GM10248 (cell line): ENCODE results near the gene TMEM202.
"Not testable (repeated sequence)": the region's sequence is repeated elsewhere in the genome, so short reads cannot be mapped to it uniquely, and the experiment has no call there.

Experiments used
- CTCF ChIA-PET: fragments of 300-600 bp; sonication (Branson Sonifier 250); formaldehyde crosslinking; extraction: SDS; loops from one replicate; lab custom pipeline; 2021; ENCODE audit warnings: antibody characterized with exemption; lab: Yijun Ruan, JAX
- POLR2A ChIA-PET: fragments of 350-650 bp; sonication (Branson Sonifier 250); formaldehyde crosslinking; extraction: SDS; loops from one replicate; lab custom pipeline; 2020; ENCODE audit warnings: antibody characterized with exemption; lab: Yijun Ruan, JAX
- DNase-seq: peaks from one replicate; pipeline ENCODE4 v3.0.0; 2012; ENCODE audit errors: extremely low spot score
- TF ChIP-seq, protein P1 (sequence below): IDR thresholded peaks from 2 replicates; pipeline ENCODE4 v1.5.1; 2012; ENCODE audit warnings: mild to moderate bottlenecking, low read depth; ENCODE audit errors: extremely low read depth, missing control alignments, control extremely low read depth

TMEM202 gene

DNA sequence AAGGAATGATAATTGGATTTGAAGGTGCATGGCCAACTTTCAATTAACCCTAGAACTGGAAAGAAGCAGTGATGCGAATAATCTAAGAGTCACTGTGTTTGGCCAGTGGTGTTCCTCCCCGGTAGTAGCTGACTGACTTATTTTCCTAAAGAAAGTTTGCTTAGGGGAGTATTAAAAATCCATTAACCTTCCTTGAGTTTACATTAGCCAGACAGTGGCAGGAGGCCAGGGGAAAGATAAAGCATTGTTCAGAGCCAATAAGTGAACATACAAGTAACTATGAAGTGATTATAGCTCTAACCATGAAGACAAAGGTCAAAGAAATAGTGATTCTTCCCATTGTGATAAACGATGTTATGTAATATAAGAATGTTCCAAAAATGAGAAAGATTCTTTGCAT lies 8.9 kb upstream of the TMEM202 start:
- ChIA-PET POLR2A (no interaction called here), CTCF (no interaction called here)
- TF ChIP-seq, protein P1, sequence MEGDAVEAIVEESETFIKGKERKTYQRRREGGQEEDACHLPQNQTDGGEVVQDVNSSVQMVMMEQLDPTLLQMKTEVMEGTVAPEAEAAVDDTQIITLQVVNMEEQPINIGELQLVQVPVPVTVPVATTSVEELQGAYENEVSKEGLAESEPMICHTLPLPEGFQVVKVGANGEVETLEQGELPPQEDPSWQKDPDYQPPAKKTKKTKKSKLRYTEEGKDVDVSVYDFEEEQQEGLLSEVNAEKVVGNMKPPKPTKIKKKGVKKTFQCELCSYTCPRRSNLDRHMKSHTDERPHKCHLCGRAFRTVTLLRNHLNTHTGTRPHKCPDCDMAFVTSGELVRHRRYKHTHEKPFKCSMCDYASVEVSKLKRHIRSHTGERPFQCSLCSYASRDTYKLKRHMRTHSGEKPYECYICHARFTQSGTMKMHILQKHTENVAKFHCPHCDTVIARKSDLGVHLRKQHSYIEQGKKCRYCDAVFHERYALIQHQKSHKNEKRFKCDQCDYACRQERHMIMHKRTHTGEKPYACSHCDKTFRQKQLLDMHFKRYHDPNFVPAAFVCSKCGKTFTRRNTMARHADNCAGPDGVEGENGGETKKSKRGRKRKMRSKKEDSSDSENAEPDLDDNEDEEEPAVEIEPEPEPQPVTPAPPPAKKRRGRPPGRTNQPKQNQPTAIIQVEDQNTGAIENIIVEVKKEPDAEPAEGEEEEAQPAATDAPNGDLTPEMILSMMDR = no peak
- DNase-seq = no peak

DNA sequence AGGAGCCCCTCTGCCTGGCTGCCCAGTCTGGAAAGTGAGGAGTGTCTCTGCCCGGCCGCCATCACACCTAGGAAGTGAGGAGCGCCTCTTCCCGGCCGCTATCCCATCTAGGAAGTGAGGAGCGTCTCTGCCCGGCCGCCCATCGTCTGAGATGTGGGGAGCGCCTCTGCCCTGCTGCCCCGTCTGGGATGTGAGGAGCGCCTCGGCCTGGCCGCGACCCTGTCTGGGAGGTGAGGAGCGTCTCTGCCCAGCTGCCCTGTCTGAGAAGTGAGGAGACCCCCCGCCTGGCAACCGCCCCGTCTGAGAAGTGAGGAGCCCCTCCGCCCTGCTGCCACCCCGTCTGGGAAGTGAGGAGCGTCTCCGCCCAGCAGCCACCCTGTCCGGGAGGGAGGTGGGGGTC lies 1.8 kb upstream of the TMEM202 start:
- CTCF ChIA-PET, POLR2A ChIA-PET: not testable (repeated sequence)

DNA sequence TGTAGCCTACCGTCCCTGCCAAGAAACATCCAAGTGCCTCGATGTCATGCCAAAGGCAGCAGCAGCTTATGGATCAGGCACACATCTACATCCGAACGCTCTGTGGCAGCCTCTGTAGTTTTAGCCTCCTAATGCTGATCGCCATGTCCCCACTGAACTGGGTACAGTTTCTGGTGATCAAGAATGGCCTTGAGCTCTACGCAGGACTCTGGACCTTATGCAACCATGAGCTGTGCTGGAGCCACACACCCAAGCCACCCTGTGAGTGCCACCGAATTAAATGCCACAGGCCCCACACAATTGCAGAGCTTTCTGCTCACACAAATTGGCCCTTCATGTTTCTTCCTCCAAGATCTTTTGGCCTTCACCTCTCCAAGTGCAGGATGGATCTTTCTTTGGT lies 543 bp downstream of the TMEM202 start:
- ChIA-PET POLR2A (no interaction called here), CTCF (interaction anchor here (1.2 kb wide), 1 partner anchor 16 kb away, joined by 3 read pairs; no protein-coding TSS in a partner anchor)
- TF ChIP-seq, protein P1 = no peak
- DNase-seq = no peak

More for the DNA sequence above, 1.8 kb upstream of the TMEM202 start:
- not testable (repeated sequence) for DNase-seq

DNA sequence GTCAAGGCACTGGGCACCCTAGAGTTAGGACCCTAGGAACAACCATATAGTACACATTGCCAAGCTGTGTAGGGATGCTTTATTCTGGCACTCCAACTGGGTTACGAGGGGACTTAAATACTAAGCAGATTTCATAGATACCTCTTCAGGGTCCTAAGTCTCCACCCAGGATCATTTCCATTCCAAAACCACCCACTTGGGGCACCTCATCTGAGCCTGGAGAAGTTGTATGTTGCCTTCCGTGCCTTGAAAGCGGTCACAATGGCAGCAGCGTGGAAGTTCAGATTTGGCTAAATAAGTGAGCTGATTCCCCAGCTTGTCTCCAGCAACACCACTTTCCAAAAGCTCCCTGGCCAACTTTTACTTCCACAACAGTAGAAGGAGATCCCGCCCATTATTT lies 4.6 kb downstream of the TMEM202 start:
- DNase-seq = no peak
- ChIA-PET POLR2A (no interaction called here), CTCF (interaction anchor here (1.0 kb wide), 1 partner anchor 9 kb away, joined by 3 read pairs; no protein-coding TSS in a partner anchor)
- TF ChIP-seq, protein P1 = no peak

DNA sequence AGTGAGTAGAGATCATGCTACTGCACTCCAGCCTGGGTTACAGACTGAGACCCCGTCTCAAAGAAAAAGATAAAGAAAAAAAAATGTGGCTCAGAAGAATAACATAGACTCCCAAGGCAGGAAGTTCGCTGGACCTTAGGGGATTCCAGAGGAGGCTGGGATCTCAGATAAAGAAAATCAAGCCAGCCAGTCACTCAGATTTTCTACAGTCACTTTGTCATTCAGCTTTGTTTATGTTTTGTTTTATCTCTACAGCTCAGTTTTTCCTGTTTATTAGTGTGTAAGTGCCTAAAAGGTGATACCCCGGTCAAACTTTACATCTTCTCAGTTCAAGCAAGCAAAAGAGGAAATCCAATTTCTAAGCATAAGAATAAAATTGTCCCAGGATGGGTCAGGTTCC lies 6.3 kb downstream of the TMEM202 start:
- CTCF ChIA-PET = interaction anchor here (1.3 kb wide), 1 partner anchor 47 kb away, joined by 3 read pairs; no protein-coding TSS in a partner anchor
- TF ChIP-seq, protein P1 = no peak
- no peak for DNase-seq
- POLR2A ChIA-PET = no interaction called here

DNA sequence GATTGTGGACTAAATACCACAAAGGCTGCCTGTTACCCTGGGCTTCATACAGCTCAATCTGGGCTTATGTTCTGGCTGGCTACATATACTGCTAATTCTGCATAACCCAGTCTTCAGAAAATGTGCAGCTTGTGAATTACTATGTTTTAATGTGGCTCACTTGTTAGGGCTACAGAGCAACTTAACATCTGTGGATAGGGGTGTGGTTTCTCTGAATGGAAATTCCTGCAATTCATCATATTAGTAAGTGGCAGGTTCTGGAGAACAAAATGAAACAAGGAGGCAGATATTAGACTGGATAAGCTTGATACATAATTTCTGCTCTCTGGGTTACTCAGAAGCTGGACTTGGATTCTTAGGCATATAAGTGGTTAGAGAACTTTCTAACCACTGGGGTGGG lies 6.7 kb downstream of the TMEM202 start:
- no peak for DNase-seq
- POLR2A ChIA-PET = no interaction called here
- CTCF ChIA-PET = interaction anchor here (1.3 kb wide), 1 partner anchor 48 kb away, joined by 3 read pairs; no protein-coding TSS in a partner anchor
- TF ChIP-seq, protein P1 = no peak

DNA sequence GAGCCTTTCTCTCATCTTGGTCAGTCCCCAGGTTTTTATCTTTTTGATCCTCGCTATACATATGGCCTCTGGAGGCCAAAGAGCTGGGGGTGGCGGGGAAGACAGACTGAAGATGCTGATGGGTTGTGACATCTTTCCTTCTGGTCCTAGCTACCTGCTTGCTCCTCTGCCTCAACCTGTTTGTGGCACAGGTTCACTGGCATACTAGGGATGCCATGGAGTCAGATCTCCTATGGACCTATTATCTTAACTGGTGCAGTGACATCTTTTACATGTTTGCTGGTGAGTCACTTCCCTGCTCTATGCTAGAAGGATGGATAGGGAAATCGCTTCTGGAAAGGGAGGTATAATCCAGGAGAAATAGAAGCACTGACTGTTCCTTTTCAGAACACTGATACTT lies 8.8 kb downstream of the TMEM202 start:
- CTCF ChIA-PET = no interaction called here

More for the DNA sequence above, 8.8 kb downstream of the TMEM202 start:
- POLR2A ChIA-PET = no interaction called here
- TF ChIP-seq, protein P1 = no peak
- DNase-seq = no peak
